Cardiac fibroblast (primary cell): ENCODE data around the gene EIF4E.
"Not testable (repeated sequence)": the region's sequence is repeated elsewhere in the genome, so short reads cannot be mapped to it uniquely, and the experiment has no call there.

Experiments used
- DNase-seq, 2 donors: peaks; one replicate each; pipeline versions ENCODE4 v3.0.0 to v3.0.0-alpha.2; 2010; ENCODE audit warnings: low read depth in 2 of 2
- H3K4me3 ChIP-seq, 2 donors: replicated peaks in 1 of 2; 1 replicate in 1 of 2; 2 replicates in 1 of 2; pipeline ENCODE4 v1.5.1; 2011; ENCODE audit warnings: low read depth in 2 of 2, low read length in 2 of 2, mild to moderate bottlenecking in 2 of 2, moderate library complexity in 1 of 2
- TF ChIP-seq, protein P1 (sequence below): IDR thresholded peaks from one replicate; pipeline ENCODE4 v1.5.1; 2011; ENCODE audit warnings: low read depth, mild to moderate bottlenecking, low read length, inconsistent platforms

EIF4E gene

DNA sequence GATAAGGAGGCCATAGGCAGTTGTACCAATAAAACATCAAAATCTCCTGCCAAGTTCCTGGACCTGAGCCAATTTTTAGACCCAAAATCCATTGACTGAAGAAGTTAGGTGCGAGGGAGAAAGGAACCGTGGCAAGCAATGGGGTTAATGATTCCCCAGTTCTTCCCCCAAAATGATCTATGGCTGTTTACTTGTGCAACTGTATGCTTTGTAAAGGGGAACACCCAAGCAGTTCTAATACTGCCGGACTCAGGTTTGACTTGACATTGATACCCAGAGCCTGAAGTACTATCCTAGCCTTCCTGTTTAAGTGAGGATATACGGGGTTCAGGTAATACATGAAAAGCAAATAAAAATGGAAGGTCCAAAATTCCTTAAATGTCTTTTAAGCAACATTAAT, 6.7 kb upstream of the EIF4E start:
- H3K4me3 ChIP-seq = no peak overlapping the region
- TF ChIP-seq, protein P1, sequence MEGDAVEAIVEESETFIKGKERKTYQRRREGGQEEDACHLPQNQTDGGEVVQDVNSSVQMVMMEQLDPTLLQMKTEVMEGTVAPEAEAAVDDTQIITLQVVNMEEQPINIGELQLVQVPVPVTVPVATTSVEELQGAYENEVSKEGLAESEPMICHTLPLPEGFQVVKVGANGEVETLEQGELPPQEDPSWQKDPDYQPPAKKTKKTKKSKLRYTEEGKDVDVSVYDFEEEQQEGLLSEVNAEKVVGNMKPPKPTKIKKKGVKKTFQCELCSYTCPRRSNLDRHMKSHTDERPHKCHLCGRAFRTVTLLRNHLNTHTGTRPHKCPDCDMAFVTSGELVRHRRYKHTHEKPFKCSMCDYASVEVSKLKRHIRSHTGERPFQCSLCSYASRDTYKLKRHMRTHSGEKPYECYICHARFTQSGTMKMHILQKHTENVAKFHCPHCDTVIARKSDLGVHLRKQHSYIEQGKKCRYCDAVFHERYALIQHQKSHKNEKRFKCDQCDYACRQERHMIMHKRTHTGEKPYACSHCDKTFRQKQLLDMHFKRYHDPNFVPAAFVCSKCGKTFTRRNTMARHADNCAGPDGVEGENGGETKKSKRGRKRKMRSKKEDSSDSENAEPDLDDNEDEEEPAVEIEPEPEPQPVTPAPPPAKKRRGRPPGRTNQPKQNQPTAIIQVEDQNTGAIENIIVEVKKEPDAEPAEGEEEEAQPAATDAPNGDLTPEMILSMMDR = no peak
- no peak for DNase-seq

DNA sequence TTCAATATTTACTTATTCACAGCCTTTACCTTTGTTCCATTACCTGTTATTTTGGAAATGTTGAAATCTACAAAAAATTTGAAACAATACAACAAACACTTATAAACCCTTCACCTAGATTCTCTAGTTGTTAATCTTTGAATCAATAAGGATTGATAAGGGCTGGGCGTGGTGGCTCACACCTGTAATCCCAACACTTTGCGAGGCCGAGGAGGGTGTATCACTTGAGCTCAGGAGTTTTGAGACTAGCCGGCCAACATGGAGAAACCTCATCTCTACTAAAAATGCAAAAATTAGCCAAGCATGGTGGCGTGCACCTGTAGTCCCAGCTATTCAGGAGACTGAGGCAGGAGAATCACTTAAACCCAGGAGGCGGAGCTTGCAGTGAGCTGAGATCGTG, 5.9 kb upstream of the EIF4E start:
- H3K4me3 ChIP-seq, DNase-seq: not testable (repeated sequence)

DNA sequence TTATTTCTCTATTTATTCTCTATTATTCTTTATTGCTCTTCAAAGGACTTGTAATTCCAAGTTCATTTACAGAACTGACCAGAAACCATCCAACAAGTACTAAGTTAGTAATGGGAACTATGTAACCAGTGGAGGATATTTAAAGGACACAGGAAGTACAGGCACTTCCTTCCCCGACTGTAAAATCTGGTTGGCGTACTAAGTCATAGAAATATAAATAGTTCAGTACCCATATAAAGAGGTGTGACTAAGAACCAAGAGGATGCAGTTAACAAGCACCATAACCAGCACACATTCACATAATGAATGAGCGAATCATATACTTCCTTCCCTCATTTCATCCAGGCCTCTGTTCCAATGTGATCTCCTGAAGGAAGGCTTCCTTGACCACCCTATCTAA, 3.6 kb upstream of the EIF4E start:
- no peak overlapping the region for H3K4me3 ChIP-seq
- peak; percentile 21 to 80 for DNase-seq
- TF ChIP-seq, protein P1 = no peak

DNA sequence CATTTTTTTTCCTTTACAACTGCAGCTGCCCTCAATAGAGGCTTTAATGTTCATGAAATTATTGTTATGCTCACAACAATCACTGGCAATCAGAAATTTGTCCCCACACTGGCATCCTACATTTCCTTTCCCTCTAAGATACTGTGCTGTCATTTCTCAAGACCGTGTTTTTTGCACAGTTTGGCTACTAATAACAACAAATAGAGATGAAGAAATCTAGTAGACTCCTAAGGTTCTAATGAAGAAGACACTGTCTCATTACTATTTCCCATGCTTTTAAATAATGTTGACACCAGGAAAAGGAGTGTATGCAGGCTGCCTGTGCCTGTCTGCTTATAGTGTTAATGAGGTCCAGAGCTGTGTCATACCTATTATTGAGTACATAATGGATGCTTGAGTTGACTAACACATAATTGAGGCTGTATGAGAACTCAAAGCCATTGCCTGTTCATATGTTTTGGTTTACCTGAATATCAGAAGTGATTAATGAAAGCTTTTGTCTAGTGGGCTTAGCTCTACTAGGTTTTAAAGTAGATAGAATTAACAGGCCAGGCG, 1.5 kb upstream of the EIF4E start:
- TF ChIP-seq, protein P1 = no peak
- peak overlapping the region in 1 of 2 donors; percentile 82 for H3K4me3 ChIP-seq
- DNase-seq = no peak

DNA sequence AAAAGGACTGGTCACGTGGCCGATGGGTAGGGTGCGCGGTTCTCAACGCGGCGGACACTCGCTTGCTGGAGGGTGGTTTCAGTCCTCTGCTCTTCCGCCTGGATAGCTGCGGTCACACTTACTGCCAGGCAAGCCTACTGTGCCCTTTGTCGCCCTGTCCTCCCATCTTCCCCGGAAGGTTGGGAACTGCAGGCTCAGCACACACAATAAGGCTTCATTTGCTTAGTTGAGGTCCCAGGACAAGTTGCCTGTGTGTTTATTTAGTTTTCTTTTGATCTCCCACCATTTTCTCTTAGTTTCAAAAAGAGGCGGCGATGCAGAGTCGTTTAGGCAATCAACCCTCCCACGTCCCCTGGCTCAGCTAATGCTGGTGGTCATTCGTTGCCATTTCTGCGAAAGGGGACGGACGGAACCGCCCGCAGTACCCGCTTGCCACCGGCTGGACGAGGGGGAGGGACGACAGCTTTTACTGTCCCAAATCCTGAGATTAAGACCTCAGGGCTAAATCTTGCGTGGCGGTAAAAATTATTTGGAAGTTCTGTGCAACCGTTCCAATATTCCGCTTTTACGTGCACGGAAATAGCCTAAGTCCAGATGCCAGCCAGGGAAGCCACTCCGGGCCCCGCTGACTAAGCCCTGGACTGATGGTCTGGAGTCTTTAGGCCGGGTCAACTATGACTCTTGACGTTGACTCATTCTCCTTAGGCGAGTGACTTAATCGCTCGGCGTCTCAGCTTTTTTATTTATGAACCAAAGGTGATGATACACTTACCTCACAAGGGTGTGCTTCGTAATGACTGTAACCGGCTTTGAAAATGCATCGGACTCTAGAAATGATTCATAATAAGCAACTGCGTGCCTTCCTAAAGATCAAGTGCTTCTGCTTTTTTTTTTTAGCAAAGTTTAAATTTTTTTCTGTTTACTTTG, 671 bp upstream of the EIF4E start:
- DNase-seq = peak; percentile 88 to 99
- TF ChIP-seq, protein P1 = no peak
- peak overlapping the region; percentile 82 to 97 for H3K4me3 ChIP-seq

DNA sequence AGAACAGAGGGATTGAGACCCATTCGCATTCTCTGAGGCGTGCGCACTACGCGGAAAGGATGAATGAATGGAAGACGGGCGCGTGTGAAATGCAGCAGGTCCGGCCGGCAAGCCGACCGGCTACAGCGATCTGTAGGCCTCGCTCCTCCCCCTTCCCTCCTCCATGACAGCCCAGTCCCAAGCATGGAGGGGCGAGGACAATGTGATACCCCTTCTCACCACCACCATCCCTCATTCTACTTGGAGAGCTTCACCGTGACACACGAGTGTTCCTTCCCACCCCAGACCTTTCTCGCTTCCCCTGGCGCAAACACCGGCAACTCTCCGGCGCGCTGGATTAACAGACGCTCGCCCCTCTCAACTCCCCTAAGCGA, 815 bp downstream of the EIF4E start:
- DNase-seq = peak; percentile 77 to 78
- H3K4me3 ChIP-seq = peak overlapping the region; percentile 75 to 97
- TF ChIP-seq, protein P1 = no peak

DNA sequence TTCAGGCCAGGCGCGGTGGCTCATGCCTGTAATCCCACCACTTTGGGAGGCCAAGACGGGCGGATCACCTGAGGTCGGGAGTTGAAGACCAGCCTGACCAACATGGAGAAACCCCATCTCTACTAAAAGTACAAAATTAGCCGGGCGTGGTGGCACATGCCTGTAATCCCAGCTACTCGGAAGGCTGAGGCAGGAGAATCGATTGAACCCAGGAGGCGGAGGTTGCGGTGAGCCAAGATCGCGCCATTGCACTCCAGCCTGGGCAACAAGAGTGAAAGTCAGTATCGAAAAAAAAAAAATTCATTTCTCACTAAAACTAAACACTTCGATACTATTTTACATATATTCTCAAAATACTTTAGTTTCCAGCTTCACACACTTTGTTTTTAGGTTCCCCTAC, 2.7 kb downstream of the EIF4E start:
- H3K4me3 ChIP-seq, DNase-seq: not testable (repeated sequence)
